Right ventricle myocardium superior (tissue), 1 donor: ENCODE results near the gene APC2. TPM values are rescaled to one million over a fixed set of nuclear protein-coding genes. Genes with fewer than 3 reads are reported as not detected.

Experiments
- ATAC-seq: fragments of 200-7000 bp; cut with Tn5 transposase; one replicate; pipeline ENCODE4 v1.9.1; 2020; ENCODE audit warnings: mild to moderate bottlenecking; ENCODE audit not compliant: poor library complexity
- DNase-seq: peaks from one replicate; pipeline ENCODE4 v3.0.0-alpha.2; 2020
- intact Hi-C: fragments of 100-400 bp; cut with DNase I; formaldehyde crosslinking; loops from one replicate; pipeline ENCODE4 v1.11.2; 2022
- total RNA-seq: library from RNA; stranded (reverse); fragmentation: NEBNext Ultra II Directional; extraction: Animal tissue kit (Norgen Biotek cat#: 25700); gene quantifications from one replicate; pipeline ENCODE4 v1.2.1, GENCODE V29; 2021
- donor health status: DM: no; HTN: yes; CAD: no; lungs with severe emphysema.

The APC2 gene
- total RNA-seq, 1 donor from 2014 or later: 0.22 TPM

DNA sequence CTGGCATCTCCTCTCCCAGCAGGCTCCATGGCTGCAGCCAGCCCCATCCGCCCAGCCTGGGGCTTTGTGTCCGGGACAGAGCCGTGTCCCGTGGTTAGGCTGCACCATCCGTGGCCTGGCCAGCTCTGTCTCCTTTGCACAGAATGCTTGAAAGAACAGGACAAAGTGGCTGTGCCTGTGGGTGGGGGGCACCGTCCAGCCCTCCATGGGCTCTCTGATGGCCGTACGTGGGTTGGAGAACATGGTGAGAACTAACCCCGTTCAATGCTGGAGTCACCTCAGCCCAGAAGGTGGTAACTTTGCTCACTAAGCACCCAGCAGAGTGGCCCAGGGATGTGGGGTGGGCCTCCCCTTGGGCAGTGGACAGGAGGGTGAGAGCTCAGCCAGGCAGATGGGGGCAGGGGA, 8.9 kb upstream of the APC2 start:
- intact Hi-C loops: no loop called here
- ATAC-seq (no peak), DNase-seq (no peak)

DNA sequence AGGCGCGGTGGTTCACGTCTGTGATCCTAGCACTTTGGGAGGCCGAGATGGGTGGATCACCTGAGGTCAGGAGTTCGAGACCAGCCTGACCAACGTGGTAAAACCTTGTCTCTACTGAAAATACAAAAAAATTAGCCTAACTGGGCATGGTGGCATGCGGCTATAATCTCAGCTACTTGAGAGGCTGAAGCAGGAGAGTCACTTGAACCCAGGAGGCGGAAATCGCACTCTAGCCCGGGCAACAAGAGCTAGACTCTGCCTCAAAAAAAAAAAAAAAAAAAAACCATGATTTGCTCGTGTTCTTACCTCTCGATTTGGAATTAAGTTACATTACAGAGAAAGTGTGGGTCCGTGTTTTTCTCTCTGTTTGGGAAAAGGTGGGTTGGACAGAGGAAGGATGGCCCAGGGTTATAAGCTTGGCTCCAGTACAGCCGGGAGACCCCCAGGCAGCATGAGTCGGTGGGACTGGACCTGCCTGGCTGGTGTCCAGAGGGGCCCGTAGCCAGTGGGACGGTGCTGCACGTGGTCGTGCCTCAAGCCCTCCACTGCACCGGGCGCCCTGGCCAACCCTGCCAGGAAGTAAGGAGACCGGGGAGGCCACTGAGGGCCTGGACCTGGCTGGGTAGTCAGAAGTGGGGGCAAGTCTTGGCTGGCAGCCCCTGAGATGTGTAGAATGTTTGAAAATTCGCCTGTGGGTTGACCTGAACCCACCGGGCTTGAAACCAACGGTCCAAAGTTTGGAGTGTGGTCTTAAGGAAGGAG, 8.1 kb upstream of the APC2 start:
- DNase-seq (no peak), ATAC-seq (no peak)
- intact Hi-C loops: no loop called here

DNA sequence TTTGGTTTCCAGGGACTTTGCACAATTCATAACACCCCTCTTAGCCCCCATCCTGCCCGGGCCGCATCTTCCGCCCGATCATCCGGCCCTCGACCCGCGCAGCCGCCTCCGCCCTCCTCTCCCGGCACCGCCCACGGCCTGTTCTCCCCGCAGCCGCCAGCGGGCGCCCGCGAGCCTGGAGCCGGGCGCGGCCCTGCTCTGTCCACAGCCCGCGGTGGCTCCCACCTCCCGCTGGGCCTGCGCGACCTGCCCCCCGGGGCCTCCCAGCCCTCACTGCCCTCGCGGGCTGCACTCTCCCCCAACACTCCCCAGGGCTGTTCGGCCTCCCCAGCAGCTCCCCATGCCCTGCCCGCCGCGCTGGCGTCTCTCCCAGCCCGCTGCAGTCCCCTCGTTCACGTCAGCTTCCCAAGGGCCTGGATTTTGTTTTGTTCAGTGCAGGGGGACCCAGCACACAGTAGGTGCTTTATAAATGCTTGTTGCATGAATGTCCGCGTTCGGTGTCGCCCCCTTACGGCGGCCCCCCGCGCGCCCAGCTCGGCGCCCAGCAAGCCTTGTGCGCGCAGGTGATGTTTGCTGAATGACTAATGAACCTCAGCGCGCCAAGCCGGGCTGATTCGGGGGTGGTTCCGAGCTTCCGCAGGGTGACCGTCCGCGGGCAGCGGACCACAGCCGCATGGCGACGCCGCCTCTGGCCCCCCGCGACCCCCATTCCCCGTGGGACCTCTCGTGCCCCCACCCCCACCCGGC, 4.6 kb upstream of the APC2 start:
- DNase-seq (peak; percentile 88), ATAC-seq (peak; percentile 94)
- intact Hi-C loops: no loop called here

DNA sequence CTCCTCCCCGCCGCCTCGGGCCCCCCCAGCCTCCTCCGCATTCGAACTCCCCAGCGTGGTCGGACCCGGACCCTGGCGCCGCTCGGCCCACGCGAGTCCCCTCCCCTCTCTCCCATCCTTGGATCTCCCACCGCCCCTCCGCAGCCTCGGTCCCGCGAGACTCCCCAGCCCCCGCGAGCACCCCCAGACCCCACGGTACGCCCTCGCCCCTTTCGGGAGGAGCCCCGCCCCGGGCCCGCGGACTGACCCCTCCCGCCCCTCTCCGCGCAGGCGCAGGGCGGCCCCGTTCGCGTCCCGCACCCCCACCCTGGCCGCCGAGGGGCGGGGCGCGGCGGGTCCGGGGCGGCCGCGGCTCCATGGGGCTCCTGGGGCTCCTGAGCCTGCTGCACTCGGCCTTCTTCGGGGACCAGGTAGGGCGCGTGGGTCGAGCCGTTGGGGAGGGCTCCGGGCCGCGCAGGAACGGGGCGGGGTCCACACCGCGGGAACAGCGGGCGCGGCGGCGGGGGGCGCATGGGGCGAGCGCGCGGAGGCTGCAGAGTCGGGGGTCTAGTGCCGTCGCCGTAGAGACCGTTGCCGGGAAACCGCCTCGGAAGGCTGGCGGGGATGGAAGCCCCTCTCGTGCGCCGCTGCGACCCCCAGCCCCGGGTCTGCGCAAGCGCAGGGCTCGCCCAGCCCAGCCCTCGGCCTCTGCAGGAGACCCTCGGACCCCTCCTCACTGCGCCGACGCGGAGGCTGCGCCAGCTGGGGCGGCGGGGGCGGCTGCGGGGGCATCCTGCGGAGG, 3.8 kb upstream of the APC2 start:
- DNase-seq (no peak), ATAC-seq (no peak)
- intact Hi-C loops: no loop called here

DNA sequence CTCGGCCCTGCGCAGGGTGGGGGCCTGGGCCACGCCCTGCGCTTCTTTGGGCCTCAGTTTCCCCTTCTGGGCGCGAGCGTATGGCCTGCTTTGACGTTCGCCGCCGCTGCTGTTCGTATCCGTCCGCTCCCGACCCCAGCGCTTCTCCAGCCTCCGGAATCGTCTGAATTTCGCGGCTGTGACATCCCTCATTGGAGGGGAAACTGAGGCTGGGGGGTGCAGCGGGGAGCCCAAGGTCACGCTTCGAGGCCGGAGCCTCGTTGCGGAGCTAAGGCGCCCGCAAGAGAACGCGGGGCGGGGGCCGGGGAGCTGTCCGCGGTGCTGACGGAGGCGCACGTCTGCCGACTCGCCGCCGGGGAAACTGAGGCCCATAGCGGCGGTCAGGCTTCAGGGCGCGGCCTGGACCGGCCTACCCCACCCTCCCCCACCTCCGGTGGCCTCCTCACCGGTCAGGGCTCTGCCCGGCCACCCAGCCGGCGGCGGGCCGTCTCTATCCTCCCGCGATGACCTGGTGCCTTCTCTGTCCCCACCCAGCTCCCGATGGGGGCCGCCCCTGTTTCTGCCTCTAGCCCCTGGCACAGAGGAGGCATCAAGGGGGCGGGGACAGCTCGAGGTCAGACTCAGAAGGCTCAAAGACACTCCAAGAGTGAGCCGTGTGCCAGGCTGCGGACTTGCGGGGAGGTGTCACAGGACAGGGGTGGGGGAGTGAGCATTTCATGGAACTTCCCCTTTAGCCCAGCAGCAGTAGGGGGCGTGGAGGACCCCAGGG, 3.0 kb upstream of the APC2 start:
- ATAC-seq (no peak), DNase-seq (no peak)
- intact Hi-C loops: no loop called here

DNA sequence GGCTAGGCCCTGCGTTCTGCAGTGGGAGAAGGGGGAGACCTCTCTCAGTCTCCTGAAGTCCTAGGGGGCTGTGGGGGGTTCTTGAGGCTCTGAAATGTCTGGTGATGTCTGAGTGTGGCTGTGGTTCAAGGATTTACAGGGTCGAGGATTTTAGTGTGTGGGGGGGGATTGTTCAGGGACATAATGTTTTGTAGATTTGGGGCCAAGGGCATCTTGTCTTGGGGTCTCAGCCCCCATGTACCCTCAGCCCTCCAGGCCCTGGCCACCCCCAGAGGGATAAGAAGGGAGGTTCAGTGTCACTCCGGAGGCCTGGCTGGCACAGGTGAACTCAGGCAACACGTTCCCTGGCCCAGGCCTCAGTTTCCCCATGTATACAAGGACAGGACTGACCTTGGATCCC, 2.4 kb upstream of the APC2 start:
- ATAC-seq (no peak), DNase-seq (no peak)
- intact Hi-C loops: no loop called here

DNA sequence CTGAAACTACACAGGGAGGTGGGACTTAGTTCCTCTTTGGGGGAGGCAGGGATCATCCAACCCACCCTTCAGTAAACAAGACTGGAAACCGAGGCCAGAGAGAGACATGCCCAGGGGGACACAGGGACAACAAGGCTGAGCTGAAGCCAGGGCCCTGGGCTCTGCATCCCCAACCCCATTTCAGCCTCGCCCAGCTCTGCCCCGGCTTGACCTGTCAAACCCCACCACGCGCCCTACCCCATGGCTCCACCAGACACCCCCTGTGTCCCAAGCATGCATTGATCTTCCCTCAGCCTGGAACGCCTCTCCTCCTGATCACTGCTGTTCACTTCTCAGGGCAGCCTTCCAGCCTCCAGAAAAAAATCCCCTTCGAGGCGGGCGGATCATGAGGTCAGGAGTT, 2.0 kb upstream of the APC2 start:
- DNase-seq: no peak
- intact Hi-C loops: no loop called here
- ATAC-seq: no peak

DNA sequence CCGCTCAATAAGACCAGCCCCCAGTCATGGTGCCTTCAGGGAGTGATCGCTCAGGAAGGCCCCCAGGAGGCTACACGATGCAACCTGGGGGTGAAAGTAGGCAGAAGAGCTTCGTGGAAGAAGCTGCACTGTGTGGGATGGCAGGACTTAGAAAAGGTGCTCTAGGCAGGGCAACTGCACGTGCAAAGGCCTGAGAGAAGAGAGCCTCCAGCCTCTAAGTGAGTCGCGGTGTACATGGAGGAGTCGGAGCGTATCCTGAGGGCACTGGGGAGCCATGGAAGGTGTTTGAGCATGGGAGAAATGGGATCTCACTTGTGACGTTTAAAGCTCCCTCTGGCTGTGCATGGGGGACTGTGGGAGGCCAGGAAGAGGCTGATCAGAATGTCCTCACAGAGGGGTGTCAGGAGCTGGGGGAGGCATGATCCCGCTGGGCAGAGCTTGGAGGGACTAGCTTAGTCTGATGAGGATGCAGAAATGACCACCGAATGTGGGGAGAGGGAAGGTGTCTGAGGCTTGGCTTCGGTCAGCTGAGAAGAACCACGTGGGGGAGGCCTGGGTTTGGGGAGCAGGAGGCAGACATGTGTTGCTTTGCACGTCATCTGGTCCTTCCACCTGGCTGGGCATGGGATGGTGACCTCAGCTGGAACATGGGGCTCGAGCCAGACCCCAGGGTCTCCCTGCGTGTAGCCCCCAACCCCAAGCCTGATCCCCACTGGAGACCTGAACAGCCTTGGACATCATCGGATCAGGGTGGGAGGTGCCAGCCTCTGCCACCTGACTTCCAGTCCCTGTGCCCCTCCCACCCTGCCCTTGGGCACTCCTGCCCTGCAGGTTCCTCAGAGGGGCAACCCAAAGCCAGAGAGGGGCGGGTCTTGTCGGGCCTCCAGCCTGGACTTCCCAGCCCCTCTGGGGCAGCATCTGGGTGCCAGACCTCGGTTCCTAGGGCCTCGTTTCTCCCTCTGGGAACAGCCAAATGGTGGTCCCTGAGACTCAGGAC, 1.1 kb downstream of the APC2 start:
- no peak for ATAC-seq
- no peak for DNase-seq
- intact Hi-C loops: no loop called here

DNA sequence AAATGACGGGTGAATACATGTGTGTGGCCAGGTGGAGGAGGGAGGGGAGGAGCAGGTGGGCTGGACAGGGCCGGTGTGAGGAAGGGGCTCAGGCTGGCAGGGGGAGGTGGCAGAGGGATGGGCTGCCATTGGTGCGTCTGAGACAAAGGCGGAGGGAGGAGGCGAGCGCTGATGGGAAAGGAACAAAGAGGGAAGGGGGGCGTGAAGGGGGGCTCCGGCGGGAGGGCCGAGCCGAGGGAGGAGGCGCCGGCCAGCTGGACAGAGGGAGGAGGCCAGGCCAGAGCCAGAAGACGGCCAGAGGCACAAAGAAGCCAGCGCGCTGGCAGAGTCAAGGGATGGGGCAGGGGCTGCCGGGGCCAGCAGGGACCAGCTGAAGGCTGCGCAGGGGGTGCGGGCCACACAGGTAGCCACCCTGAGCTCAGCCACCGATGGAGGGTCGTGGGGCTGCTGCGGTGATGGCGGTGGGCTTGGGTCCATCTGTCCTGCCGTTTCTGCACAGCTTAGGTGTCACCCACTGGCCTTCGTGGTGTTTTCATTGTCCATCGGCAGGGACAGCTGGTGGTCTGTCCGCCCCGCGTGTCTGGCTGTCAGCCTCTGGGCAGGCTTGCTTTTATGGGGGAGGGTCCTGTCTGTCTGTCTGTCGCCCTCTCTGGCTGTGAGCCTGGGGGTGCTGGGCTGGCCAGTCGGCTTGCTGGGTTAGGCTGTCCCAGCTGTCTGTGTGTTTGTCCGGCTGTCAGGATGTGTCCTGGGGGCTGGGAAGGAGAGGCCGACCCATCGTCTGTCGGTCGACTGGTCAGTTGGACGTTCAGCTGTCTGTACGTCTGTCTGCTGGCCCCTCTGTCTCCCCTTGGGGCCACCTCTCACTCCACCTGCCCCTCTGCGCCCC, 2.2 kb downstream of the APC2 start:
- ATAC-seq (no peak), DNase-seq (no peak)
- intact Hi-C loops: no loop called here

DNA sequence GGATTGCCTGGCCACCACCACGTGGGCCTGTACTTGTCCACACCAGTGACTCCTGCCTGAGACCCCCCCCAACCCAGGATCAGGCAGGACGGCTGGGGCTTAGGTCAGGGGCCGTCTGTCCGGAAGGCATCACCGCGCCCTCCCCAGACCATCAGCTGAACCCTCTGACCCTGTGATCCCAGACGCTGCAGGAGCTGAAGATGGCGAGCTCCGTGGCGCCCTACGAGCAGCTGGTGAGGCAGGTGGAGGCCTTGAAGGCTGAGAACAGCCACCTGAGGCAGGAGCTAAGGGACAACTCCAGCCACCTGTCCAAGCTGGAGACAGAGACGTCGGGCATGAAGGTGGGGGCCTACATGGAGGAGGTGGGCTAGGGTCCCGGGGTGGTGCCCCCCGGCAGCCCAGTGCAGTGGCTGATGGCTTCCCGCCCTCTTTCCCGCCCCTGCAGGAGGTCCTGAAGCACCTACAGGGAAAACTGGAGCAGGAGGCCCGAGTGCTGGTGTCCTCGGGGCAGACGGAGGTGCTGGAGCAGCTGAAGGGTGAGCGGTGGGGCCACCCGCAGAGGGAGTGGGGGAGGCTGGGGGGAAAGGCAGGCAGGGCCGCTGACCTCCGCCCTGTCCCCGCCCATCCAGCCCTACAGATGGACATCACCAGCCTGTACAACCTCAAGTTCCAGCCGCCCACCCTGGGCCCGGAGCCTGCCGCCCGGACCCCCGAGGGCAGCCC, 3.0 kb downstream of the APC2 start:
- no peak for DNase-seq
- intact Hi-C loops: no loop called here
- no peak for ATAC-seq

DNA sequence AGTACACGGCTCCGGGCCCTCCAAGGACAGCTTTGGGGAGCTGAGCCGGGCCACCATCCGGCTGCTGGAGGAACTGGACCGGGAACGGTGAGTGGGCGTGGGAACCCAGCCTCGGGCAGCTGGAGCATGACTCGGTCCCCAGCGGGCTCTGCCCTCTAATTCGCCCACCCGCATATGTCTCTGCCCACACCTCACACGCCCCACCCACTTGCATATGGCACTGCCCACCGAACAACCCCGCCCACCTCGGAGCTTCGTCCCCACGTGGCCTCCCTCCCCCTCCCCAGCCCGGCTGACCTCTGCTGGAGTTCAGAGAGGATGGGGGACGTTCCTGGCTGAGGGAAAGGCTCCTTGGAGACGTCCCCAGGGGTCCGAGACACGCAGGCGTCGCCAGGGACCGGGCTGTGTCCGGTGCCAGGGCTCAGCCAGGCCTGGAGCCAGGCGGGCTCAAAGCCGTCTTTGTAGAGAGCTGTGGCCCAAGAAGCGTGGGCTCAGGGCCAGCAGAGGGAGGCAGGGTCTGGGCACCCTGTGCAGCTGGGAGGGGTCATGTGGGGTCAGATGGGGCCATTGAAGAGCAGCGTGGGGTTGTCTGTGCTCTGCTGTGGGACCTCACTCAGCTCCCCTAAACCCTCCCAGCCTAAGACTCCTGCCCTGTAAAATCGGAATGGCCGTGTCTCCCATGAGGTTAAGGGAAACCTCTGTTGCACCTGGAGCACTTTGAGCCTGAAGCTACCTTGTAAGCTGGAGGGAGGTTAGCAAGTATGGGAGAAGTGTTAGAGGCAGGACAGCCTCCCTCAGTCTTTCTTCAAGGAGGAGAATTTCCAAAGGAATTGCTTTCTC, 3.8 kb downstream of the APC2 start:
- ATAC-seq (no peak), DNase-seq (no peak)
- intact Hi-C loops: no loop called here

DNA sequence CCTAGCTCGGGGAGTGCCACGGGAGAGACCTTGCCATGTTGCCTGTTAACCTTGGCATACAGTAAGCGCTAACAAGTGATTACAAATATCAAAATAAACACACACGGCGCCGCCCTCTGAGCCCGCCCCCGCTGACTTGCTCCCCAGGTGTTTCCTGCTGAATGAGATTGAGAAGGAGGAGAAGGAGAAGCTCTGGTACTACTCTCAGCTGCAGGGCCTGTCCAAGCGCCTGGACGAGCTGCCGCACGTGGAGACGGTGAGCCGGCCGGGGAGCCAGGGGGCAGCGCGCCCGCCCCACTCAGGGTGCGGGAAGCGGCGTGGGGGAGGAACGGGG, 5.0 kb downstream of the APC2 start:
- DNase-seq (no peak), ATAC-seq (no peak)
- intact Hi-C loops: no loop called here

DNA sequence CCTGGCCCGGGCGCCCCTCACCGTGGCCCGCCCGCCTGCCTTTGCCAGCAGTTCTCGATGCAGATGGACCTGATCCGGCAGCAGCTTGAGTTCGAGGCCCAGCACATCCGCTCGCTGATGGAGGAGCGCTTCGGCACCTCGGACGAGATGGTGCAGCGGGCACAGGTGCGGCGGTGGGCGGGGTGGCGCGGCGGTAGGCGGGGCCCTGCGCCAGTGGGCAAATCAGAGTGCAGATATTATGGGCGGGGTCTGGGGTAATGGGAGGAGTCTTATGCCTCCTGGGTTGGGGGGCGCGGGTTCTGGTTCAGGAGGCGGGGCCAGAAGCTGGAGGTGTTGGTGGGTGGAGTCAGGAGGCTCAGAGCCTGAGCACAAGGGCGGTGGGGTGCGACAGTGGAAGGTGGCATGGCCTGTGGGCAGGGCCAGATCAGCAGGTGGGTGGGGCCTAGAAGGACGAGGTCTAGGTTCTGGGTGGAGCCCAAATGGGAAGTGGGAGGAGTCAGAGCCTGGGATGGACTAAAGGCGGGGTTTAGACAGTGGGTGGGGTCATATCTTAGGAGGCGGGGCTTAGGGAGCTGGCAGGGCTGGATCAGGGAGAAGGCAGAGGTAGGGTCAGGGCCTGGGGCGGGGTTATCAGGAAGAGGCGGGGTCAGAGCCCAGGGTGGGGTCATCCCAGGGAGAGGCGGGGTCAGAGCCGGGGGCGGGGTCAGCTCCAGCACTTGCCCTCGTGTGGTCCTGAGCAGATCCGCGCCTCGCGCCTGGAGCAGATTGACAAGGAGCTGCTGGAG, 5.6 kb downstream of the APC2 start:
- intact Hi-C loops: no loop called here
- DNase-seq (no peak), ATAC-seq (peak; percentile 44)

DNA sequence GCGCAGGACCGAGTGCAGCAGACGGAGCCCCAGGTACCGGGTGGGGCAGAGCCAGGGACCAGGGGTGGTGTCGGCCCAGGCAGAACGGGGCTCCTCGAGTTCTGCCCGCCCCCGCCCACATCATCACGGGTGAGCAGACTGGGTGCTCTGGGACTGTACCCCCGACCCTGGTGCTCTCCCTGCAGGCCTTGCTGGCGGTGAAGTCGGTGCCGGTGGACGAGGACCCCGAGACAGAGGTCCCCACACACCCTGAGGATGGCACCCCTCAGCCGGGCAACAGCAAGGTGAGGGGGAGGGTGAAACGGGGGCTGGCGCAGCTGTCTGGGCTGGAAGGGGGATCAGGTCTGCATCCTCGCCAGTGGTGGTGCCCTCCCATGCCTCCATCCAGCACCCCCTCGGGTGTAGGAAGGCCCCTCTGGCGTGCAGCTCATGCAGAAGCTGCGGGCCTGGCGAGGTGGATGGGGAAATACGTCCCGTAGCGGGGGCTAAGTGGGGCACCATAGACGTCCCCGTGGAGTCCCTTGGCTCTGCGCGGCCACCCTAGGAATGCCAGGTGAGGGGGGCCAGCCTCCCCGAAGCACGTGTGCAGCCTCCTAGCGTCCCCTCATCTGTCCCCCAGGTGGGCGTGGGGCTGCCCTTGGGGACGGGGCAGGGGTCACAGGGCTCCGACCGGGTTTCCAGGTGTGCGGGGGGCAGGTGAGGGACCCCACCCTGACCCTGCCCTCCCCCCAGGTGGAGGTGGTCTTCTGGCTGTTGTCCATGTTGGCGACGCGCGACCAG, 6.4 kb downstream of the APC2 start:
- intact Hi-C loops: no loop called here
- no peak for DNase-seq
- no peak for ATAC-seq
